ENCODE results near the gene ASCC3.

The ASCC3 gene

GRCh38 chr6:100565439-100566104 is 315.6 kb downstream of the ASCC3 start:
- no peak for DNase-seq

- DNase-seq, result no peak
Measured at GRCh38 chr6:100559859-100560258, 321.3 kb downstream of the ASCC3 start.

GRCh38 chr6:100554228-100554627 is 326.9 kb downstream of the ASCC3 start:
- peak; percentile 43 for DNase-seq

- peak; percentile 5 for DNase-seq
Measured at GRCh38 chr6:100553243-100553642, 327.9 kb downstream of the ASCC3 start.

GRCh38 chr6:100549406-100550167 is 331.5 kb downstream of the ASCC3 start:
- no peak for DNase-seq

- no peak for DNase-seq
Measured at GRCh38 chr6:100538086-100538485, 343.0 kb downstream of the ASCC3 start.

GRCh38 chr6:100518588-100518987 is 362.5 kb downstream of the ASCC3 start:
- DNase-seq, result peak; percentile 5

- DNase-seq, result no peak
Measured at GRCh38 chr6:100517633-100518032, 363.5 kb downstream of the ASCC3 start.

GRCh38 chr6:100517106-100517505 is 364.0 kb downstream of the ASCC3 start:
- no peak for DNase-seq

GRCh38 chr6:100514660-100515059 is 366.5 kb downstream of the ASCC3 start:
- DNase-seq, result no peak

GRCh38 chr6:100512203-100512862 is 368.8 kb downstream of the ASCC3 start:
- DNase-seq, result no peak

- DNase-seq, result no peak
Measured at GRCh38 chr6:100509101-100509500, 372.0 kb downstream of the ASCC3 start.

- DNase-seq, result no peak
Measured at GRCh38 chr6:100506651-100507050, 374.5 kb downstream of the ASCC3 start.

GRCh38 chr6:100504786-100505737 is 376.1 kb downstream of the ASCC3 start:
- DNase-seq, result no peak

GRCh38 chr6:100503043-100503705 is 378.0 kb downstream of the ASCC3 start:
- DNase-seq, result no peak

- DNase-seq, result peak; percentile 15
Measured at GRCh38 chr6:100493206-100493888, 387.8 kb downstream of the ASCC3 start.

- no peak for DNase-seq
Measured at GRCh38 chr6:100491952-100492670, 389.0 kb downstream of the ASCC3 start.

- DNase-seq, result no peak
Measured at GRCh38 chr6:100490065-100490464, 391.1 kb downstream of the ASCC3 start.

GRCh38 chr6:100488244-100488643 is 392.9 kb downstream of the ASCC3 start:
- no peak for DNase-seq

- DNase-seq, result no peak
Measured at GRCh38 chr6:100487638-100488037, 393.5 kb downstream of the ASCC3 start.

GRCh38 chr6:100485268-100485667 is 395.9 kb downstream of the ASCC3 start:
- DNase-seq, result no peak
